Heart left ventricle (tissue), 16 donors: Measurements from ENCODE around the gene SAMD4B. TPM values are rescaled to one million over a fixed set of nuclear protein-coding genes. Genes with fewer than 3 reads are reported as not detected.

Source experiments
- ATAC-seq, 4 donors: fragments of 200-7000 bp; cut with Tn5 transposase; one replicate each; pipeline ENCODE4 v1.9.1; 2020 to 2022; ENCODE audit warnings: moderate library complexity in 4 of 4, mild to moderate bottlenecking in 3 of 4, moderate number of reproducible peaks in 1 of 4
- DNase-seq, 5 donors: peaks; one replicate each; pipeline ENCODE4 v3.0.0-alpha.2; 2020
- H3K27ac ChIP-seq, 12 donors: fragments of 200-600 bp; sonication (generic) in 4 of 12; one replicate each; pipeline versions ENCODE4 v1.5.0 to v1.8.0; 2016 to 2022; ENCODE audit warnings: mild to moderate bottlenecking in 2 of 12
- H3K27me3 ChIP-seq, 9 donors: fragments of 200-600 bp; sonication (generic) in 2 of 9; one replicate each; pipeline versions ENCODE4 v1.5.1 to v1.8.0; 2016 to 2022; ENCODE audit warnings: mild to moderate bottlenecking in 3 of 9
- H3K36me3 ChIP-seq, 9 donors: fragments of 200-600 bp; sonication (generic) in 2 of 9; one replicate each; pipeline versions ENCODE4 v1.5.0 to v1.8.0; 2018 to 2022; ENCODE audit warnings: mild to moderate bottlenecking in 2 of 9
- H3K4me1 ChIP-seq, 12 donors: fragments of 200-600 bp; sonication (generic) in 4 of 12; one replicate each; pipeline versions ENCODE4 v1.5.0 to v1.8.0; 2016 to 2022; ENCODE audit warnings: mild to moderate bottlenecking in 3 of 12
- H3K4me3 ChIP-seq, 12 donors: fragments of 200-600 bp; sonication (generic) in 4 of 12; one replicate each; pipeline versions ENCODE4 v1.5.0 to v1.8.0; 2017 to 2022; ENCODE audit warnings: mild to moderate bottlenecking in 9 of 12, moderate library complexity in 4 of 12
- H3K9me3 ChIP-seq, 12 donors: fragments of 200-600 bp; sonication (generic) in 4 of 12; one replicate each; pipeline versions ENCODE4 v1.5.0 to v1.8.0; 2016 to 2022; ENCODE audit warnings: mild to moderate bottlenecking in 1 of 12
- POLR2A ChIP-seq, 2 donors: fragments of 450-650 bp; IDR thresholded peaks; one replicate each; pipeline ENCODE4 v1.6.1; 2017; ENCODE audit warnings: antibody characterized with exemption in 2 of 2, mild to moderate bottlenecking in 2 of 2, moderate library complexity in 2 of 2
- WGBS, 4 donors: extraction: QIAGEN DNeasy Blood & Tissue Kit in 2 of 4; methylation state at CpG; one replicate each; pipeline versions ENCODE4 v1.1.5 to v1.1.7; 2013 to 2018; 5-methylcytosine and 5-hydroxymethylcytosine counted together
- intact Hi-C, 10 donors: fragments of 100-400 bp; cut with DNase I; formaldehyde crosslinking; loops; one replicate each; pipeline versions ENCODE4 v1.11.1 to v1.14.2; 2022
- polyA plus RNA-seq, 2 donors: library from polyadenylated mRNA; stranded (reverse); fragments of 200-250 nt; gene quantifications; one replicate each; pipeline ENCODE4 v1.2.3, GENCODE V29; 2013
- total RNA-seq, 9 donors: library from RNA; depleted of rRNA in 2 of 9; stranded (reverse); fragments of >200 nt in 2 of 9; fragmentation: NEBNext Ultra II Directional in 3 of 9; extraction: Animal tissue kit (Norgen Biotek cat#: 25700) in 3 of 9; gene quantifications; one replicate each; pipeline versions ENCODE4 v1.1.0 to v1.2.4, GENCODE V29; 2016 to 2023
- TF ChIP-seq, protein P1 (sequence below), 12 donors: fragments of 200-600 bp; sonication (generic) in 4 of 12; IDR thresholded peaks; one replicate each; pipeline versions ENCODE4 v1.5.0 to v1.8.0; 2018 to 2022; ENCODE audit warnings: antibody characterized with exemption in 12 of 12, mild to moderate bottlenecking in 5 of 12
- donor health status: ischemic (EF 13 %, LVEDD 7.1; RV severe dilation, severe dysfunction).
- donor health status: healthy with polysubstance abuse.
- donor health status: DM: no; HTN: yes; CAD: no.
- donor health status: DM: no; HTN: no; CAD: no.
- donor health status: ischemic (EF 25% LVEDD 6.9; RV normal size, moderate dysfunction).
- donor health status: ischemic (EF 25% LVEDD 5.7; RV mildly dilated, moderate dysfunction).
- donor health status: healthy.
- donor health status: DM: yes; HTN: yes; CAD: no.
- donor health status: ischemic (EF 35%, LVEDD 5.7; RV mildly dilated, moderate dysfunction).
- donor health status: nonischemic (EF 11% LVEDD 7.7; RV severe dilation, severe dysfunction).
- donor health status: DM: yes; HTN: yes; CAD: no.
- donor health status: PGD.
- donor health status: ischemic (EF 29% LVEDD 5.4; RV normal size, mild dysfunction).
- donor health status: nonischemic (EF 23%, LVEDD 6.1; RV moderate dilation, normal function).

The SAMD4B gene
- total and polyA plus RNA-seq, 11 donors: 34.9 to 101 (median 54.4) TPM

DNA sequence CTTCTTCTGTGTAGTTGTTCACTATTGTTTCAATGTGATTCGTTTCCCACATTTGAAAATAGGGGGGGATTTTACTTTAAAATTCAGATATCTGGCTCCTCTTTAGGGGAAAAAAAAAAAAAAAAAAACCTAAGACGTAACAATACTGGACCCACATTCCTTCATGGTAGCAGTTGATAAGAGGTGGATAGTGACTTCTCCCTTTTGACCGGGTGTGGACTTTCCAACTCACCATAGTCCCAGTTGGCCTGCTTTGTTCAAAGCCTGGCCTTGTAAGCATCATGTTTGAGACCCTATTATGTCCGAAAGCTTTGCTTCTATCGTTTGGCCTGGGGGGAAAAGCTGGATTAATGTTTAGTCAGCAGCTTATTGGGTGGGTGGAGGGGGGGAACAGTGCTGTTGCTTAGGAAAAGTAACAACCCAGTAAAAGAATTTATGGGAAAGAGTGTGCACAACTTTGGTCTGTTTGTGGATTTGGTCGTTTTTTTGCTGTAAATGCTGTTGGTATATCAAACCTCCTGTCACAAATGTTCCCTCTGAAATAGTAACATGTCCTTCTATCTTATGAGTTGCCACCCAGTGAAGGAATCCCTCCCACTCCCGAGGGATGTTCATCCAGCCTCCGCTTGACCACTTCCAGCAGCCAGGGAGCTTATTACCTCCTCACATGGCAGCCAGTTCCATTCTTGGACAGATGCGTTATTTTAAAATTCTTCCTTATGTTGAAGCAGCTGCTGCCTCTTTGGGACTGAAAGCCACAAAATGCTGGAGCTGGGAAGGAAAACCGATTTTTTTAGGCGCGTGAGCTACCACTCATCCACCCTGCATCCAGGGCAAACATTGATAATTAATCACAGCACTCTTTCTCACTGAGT, 10.4 kb downstream of the SAMD4B start:
- 71 to 78% (median 75%) methylated on average over 12 of the region's 12 CpGs for WGBS, 4 donors
- Histone ChIP-seq H3K4me3 (no peak overlapping the region), H3K36me3 (peaks cover 3 to 86% (median 75%) of the 10 kb centered on the region in 9 donors), H3K27me3 (no peaks in the 10 kb centered on the region), H3K9me3 (no peaks in the 10 kb centered on the region), H3K27ac (peak overlapping the region in 2 of 12 donors; percentile 28 to 45), H3K4me1 (peaks cover 0 to 29% (median 7%) of the 10 kb centered on the region in 12 donors)
- ATAC-seq (peak in 1 of 4 donors; percentile 25), DNase-seq (no peak)
- TF ChIP-seq POLR2A (IDR thresholded peaks at IDR 0.05): no peak
- TF ChIP-seq, protein P1, sequence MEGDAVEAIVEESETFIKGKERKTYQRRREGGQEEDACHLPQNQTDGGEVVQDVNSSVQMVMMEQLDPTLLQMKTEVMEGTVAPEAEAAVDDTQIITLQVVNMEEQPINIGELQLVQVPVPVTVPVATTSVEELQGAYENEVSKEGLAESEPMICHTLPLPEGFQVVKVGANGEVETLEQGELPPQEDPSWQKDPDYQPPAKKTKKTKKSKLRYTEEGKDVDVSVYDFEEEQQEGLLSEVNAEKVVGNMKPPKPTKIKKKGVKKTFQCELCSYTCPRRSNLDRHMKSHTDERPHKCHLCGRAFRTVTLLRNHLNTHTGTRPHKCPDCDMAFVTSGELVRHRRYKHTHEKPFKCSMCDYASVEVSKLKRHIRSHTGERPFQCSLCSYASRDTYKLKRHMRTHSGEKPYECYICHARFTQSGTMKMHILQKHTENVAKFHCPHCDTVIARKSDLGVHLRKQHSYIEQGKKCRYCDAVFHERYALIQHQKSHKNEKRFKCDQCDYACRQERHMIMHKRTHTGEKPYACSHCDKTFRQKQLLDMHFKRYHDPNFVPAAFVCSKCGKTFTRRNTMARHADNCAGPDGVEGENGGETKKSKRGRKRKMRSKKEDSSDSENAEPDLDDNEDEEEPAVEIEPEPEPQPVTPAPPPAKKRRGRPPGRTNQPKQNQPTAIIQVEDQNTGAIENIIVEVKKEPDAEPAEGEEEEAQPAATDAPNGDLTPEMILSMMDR (IDR thresholded peaks at IDR 0.05): no peak
- intact Hi-C loops: no loop called here

DNA sequence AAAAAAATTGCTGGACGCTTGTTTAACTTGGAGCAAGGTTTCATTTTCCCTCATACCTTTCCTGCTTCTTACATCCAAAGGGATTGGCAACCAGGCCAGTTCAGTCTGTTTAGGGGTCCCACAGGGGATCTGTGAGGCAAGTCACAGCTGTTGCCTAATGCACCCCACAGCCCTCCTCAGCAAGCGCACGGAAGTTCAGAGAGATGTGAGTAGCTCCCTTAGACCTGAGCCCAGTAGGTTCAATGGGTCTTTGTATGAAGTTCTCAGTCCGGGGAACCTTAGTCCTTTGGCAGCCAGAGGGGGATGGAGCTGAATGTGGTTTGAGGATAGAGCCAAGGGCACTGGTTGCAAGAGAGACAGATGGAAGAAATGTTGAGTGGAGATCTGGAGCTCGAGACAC, 13.0 kb downstream of the SAMD4B start:
- DNase-seq: no peak
- H3K27me3 ChIP-seq: no peaks in the 10 kb centered on the region
- 86 to 94% (median 91%) methylated on average over 5 of the region's 5 CpGs for WGBS, 4 donors
- no peak overlapping the region for H3K27ac ChIP-seq
- intact Hi-C loops: no loop called here
- no peaks in the 10 kb centered on the region for H3K9me3 ChIP-seq
- no peak for ATAC-seq
- H3K36me3 ChIP-seq: peaks cover 3 to 90% (median 84%) of the 10 kb centered on the region in 9 donors
- H3K4me3 ChIP-seq: no peak overlapping the region
- H3K4me1 ChIP-seq: peaks cover 0 to 21% (median 4%) of the 10 kb centered on the region in 12 donors
- TF ChIP-seq, protein P1 (IDR thresholded peaks at IDR 0.05): no peak
- no peak for TF ChIP-seq POLR2A (IDR thresholded peaks at IDR 0.05)

DNA sequence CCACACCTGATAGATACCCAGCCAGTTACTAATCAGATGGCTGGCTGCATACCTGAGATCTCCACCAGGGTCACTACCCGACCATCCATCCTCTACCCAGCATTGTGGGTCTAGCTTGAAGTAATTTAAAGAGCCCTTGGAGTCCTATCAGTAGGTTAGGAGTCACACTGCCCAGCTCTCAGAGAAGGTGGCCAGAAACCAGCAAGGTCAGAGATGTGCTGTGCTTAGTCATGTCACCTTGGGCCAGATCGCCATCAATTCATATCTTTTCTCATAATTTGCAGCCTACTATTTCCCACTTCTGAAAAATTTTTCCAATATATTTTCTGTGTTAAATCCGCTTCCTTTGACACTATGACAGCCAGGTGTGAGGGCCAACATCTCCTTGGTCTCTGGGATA, 13.9 kb downstream of the SAMD4B start:
- no peak overlapping the region for H3K4me3 ChIP-seq
- TF ChIP-seq, protein P1 (IDR thresholded peaks at IDR 0.05): no peak
- TF ChIP-seq POLR2A (IDR thresholded peaks at IDR 0.05): no peak
- peaks cover 0 to 19% (median 4%) of the 10 kb centered on the region in 12 donors for H3K4me1 ChIP-seq
- intact Hi-C loops: no loop called here
- whole genome bisulfite sequencing, 4 donors: 77 to 92% (median 89%) methylated on average over 3 of the region's 3 CpGs
- H3K27ac ChIP-seq: no peak overlapping the region
- no peaks in the 10 kb centered on the region for H3K9me3 ChIP-seq
- ATAC-seq (no peak), DNase-seq (no peak)
- H3K36me3 ChIP-seq: peaks cover 3 to 94% (median 86%) of the 10 kb centered on the region in 9 donors
- no peaks in the 10 kb centered on the region for H3K27me3 ChIP-seq

GRCh38 chr19:39356647-39357046, 14.4 kb downstream of the SAMD4B start:
- no peak for TF ChIP-seq POLR2A (IDR thresholded peaks at IDR 0.05)
- TF ChIP-seq, protein P1 (IDR thresholded peaks at IDR 0.05): no peak
- peaks cover 3 to 97% (median 92%) of the 10 kb centered on the region in 9 donors for H3K36me3 ChIP-seq
- no peaks in the 10 kb centered on the region for H3K27me3 ChIP-seq
- intact Hi-C loops: no loop called here
- WGBS, 4 donors: 83 to 87% (median 86%) methylated on average over 16 to 18 of the region's 18 CpGs
- peaks cover 0 to 13% (median 1%) of the 10 kb centered on the region in 12 donors for H3K4me1 ChIP-seq
- DNase-seq (no peak), ATAC-seq (no peak)
- no peaks in the 10 kb centered on the region for H3K9me3 ChIP-seq
- H3K4me3 ChIP-seq: no peak overlapping the region
- H3K27ac ChIP-seq: no peak overlapping the region
